Nucleus accumbens (tissue), 56 donors: ENCODE data around the gene OVAAL.

Experiments used
- DNase-seq, 56 donors: peaks; one replicate each; lab custom pipeline; 2025; lab: John Stamatoyannopoulos, UW

Gene OVAAL

GRCh38 chr1:180558664-180559063 is at the start of gene OVAAL:
Gene OVAAL (plus strand): TSS chr1:180558964.
- no peak for DNase-seq

DNA sequence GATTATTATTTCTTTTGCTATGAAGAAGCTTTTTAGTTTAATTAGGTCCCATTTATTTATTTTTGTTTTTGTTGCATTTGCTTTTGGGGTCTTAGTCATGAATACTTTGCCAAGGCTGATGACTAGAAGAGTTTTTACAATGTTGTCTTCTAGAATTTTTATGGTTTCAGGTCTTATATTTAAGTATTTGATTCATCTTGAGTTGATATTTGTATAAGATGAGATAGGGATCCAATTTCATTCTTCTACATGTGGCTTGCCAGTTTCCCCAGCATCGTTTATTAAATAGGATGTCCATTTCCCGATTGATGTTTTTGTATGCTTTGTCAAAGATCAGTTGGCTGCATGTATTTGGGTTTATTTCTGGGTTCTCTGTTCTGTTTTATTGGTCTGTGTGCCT is 47.9 kb upstream of the OVAAL start:
- no peak for DNase-seq

DNA sequence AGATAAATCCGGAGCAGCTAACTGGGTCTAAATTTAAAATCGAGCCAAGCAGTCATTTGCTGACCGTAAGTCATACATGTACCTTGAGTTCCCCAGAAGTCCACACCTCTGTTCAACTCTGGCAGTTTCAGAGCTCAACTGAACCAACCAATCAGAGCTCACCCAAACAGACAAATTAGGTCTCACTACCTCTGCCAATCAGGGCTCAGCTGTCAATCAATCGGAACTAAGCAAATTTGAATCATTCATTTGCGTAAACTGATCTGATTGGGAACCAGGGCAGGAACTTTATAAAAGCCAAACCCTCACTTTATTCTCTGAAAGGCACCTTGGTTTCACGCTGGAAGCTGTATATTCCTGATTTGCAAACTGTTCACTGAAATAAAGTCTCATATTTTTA is 45.2 kb upstream of the OVAAL start:
- no peak for DNase-seq

- no peak for DNase-seq
Measured at GRCh38 chr1:180515364-180515763, 43.4 kb upstream of the OVAAL start.

GRCh38 chr1:180515857-180516388 is 42.8 kb upstream of the OVAAL start:
- peak in 48 of 56 donors; percentile 4 to 86 (median 39) for DNase-seq

DNA sequence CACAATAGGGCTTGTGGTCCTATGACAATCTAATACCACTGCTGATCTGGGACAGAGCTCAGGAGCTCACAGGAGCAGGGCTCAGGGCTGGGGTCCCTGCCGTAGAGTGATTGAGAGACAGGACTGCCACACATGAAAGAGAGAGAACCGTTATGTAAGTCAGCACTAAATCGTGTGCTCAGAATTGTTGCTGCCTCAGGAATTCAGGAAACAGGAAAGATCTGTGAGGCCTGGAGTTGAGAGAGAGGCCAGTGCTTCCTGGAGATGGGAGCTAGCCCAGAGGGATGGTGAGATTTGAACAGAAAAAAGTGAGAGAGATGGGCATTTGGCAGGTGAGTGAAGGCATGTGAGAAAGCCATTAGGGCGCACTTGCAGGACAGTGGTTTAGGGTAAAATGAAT is 38.9 kb upstream of the OVAAL start:
- no peak for DNase-seq

GRCh38 chr1:180521474-180522212 is 37.1 kb upstream of the OVAAL start:
- DNase-seq, result no peak

GRCh38 chr1:180522213-180522515 is 36.6 kb upstream of the OVAAL start:
- no peak for DNase-seq

DNA sequence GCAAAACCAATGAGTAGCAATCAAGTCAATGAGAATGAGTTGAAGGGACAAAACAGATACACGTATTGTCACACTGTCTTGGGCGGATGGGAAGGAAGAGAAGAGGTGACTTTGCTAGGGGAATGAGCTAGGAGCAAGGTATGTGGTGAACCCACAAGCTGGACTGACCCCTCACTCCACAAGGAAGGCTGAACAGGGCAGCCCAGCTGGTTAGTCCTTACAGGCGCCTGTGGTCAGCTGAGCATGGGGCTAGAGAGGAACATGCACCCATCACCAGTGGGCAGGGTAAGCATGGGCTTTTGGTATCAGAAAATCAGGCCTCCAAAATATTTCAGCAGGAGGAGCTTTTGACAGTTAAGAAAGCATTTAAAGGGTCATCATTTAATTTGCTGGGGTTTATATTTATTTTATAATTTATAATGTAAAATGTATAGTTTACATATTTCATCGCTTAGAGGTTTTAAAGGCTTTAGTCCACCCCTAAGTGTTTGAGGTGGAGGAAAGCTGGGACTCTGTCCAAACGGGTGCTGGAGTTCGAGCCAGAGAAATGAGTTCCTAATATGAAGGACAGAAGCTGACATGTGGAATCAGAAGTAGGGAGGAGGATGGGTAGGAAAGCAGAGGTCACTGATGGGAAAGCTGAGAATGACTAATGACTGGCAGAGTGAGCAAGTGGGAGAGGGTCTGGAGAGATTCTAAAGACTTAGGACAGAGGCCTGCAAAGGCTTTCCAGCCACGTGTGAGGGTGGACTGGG is 34.4 kb upstream of the OVAAL start:
- DNase-seq, result no peak

DNA sequence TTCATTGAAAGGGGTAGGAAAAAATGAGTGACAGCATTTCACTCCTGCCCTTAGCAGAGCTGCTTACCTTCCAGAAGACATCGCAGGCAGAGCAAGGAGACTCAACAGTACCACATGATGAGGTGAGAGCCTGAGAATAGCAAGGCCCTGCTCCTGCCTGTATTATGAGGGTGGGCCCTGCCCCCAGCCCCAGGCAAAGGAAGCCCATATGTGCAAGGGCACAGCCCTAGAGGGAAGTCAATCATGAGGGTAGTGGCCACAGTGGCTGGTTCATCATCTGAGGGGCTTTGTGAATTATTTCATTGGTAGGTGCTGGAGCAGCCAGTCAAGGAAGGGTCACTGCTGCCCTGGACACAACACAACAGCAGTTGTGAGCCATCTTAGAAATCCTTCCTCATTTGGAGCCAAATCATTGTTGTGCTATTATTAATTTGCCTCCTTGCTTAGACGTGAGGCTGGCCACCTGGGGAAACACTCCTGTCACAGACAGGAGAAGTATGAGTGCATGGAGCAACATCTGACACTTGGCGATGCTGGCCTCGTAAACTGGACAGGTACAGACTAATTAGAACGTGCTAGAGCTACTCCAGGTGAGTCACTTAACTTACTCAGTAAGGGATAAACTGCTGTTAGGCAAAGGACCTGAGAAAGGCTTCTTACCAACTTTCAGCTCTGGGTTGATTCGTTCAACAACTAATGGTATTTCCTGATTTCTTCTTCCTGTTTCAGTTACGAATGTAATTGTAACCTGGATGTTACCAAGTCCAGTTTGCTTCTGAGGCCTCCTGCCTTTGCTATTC is 33.6 kb upstream of the OVAAL start:
- DNase-seq, result no peak

DNA sequence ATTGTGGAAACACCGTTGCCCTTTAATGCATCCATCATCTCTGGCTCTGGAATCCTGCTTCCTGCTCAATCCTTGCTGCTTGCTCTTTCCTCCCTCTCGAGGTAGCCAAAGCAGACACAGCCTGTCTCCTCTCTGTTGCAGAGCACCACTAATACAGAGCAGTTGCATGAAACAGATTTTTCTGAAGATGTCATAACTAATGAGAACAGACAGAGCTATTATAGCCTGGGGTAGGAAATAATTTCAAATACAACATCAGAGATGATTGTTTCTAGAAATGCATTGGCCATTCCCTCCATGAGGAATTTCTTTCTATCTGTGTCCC is 33.1 kb upstream of the OVAAL start:
- DNase-seq, result no peak

GRCh38 chr1:180527101-180527669 is 31.6 kb upstream of the OVAAL start:
- no peak for DNase-seq

DNA sequence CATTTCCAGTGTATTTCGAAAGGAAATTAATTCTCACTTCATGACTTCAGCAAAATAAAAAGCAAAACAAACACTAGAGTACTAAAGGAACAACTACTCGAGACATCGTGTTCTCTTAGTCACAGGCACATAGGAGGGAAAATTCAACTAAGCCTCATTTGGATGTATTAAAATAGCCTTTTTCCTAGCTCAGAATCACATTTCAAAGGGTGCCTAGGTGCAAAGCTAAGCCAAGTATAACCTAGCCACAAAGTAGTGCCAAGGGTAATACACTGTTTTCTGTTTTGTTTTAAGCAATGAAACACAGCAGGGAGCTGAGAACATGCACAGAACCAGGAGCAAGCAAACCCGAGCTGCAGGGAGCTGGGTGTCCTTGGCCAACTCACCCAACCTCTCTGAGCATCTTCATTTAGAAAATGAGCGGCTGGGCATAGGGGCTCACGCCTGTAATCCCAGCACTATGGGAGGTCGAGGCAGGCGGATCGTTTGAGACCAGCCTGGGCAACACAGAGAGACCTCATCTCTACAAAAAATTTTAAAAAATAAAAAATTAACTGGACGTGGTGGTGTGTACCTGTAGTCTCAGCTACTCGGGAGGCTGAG is 29.8 kb upstream of the OVAAL start:
- DNase-seq, result no peak

GRCh38 chr1:180530501-180530900 is 28.3 kb upstream of the OVAAL start:
- no peak for DNase-seq

DNA sequence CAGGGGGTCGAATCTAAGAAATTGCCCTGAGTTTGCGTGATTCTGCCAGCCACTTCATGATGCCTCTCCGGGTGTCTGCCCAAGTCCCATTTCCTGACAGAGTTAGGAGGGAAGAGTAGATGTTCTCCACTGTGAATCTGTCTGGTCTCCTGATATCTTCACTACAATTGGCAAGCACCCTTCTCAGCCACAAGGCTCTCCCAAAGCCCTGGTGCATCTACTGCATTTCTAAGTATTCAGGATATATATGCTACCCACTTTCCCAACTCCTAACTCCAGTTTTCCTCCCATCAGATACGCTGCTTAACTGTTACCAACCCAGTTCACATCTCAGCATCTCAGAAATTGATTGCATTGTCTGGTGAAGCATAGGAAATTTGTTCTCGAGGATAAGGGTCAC is 25.9 kb upstream of the OVAAL start:
- DNase-seq, result no peak

GRCh38 chr1:180533266-180533987 is 25.3 kb upstream of the OVAAL start:
- DNase-seq, result peak in 44 of 56 donors; percentile 8 to 79 (median 33)

DNA sequence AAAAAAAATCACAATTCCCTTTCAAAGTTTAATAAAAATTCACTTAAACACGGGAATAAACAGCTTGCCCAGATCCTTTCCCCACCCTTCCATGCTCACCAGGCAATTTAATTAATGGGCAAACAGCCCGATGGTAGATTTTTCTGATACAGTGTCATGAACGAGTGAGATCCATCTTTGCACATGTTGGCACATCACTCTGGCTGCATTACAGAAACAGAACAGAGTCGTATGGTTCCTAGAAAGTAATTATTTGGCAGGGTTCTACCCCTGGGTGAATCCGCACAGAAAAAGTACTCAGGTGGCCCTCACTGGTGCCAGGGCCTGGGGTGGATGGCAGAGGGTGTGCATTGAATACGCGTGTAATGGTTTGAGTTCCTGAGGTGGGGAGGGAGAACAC is 24.6 kb upstream of the OVAAL start:
- no peak for DNase-seq

GRCh38 chr1:180535418-180535999 is 23.3 kb upstream of the OVAAL start:
- no peak for DNase-seq

DNA sequence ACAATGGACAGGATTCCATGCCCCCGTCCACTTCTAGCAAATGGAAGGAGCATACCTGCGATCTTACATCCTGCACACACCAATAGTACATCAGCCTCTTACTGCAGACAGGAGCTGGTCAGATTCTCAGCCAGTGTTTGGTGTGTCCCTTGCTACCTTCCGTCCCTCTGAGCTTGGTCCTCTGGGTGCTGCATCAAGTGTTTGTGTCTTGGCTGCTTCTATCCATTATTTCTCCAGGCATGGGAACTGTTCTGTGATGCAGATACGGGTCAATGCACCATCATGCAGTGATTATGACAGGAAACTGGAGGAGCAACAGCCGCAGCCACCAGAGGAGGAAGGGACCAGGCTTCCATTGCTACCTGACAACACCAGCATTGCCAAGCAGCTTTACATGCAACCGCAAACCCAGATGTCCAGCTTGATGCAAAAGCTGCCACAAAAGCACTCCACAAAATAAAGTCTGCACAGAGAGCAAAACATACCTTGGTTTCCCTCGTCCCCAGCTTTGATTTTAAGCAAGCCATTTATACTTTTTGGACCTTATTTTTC is 21.9 kb upstream of the OVAAL start:
- DNase-seq, result no peak
